GM19468 (cell line): ENCODE data around the gene OR6B3.
"Not testable (repeated sequence)": the region's sequence is repeated elsewhere in the genome, so short reads cannot be mapped to it uniquely, and the experiment has no call there.

Experiments
- ATAC-seq: cut with Tn5 transposase; IDR thresholded peaks from one replicate; pipeline ENCODE4 v1.9.1; 2021; ENCODE audit warnings: mild to moderate bottlenecking, moderate library complexity, moderate number of reproducible peaks; ENCODE audit not compliant: unreplicated experiment; ENCODE audit errors: extremely low read depth

The OR6B3 gene

DNA sequence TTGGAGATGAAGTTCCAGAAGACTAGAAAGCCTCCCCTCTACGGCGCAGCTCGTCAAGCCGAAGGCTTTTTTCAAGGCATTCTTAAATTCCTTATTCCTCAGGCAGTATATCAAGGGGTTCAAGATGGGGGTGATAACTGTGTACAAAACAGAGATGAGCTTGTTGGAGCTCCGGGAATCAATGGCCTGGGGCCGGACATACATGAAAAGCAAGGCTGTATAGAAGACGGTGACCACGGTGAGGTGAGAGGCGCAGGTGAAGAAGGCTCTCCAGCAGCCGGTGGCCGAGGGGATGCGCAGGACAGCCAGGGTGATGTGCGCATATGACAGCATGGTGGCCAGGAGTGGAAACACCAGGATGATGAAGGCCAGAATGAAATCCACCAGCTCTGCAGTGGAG lies 8.2 kb downstream of the OR6B3 start:
- no peak for ATAC-seq

DNA sequence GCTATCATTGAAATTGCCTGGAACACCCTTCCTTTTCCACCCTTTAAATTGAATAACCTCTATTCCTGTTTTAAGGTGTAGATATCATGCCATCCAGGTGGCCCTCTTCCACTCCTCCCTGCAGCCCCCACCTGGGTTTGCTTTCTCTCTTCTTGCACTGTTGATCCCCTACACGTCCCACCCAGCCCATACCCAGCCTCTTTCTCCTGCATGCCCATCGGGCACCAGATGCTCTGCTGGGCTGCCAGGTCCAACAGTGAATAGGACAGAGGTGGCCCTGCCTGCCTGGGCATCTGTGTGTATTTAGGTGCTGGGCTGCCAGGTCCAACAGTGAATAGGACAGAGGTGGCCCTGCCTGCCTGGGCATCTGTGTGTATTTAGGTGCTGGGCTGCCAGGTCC lies 9.2 kb downstream of the OR6B3 start:
- ATAC-seq: not testable (repeated sequence)

DNA sequence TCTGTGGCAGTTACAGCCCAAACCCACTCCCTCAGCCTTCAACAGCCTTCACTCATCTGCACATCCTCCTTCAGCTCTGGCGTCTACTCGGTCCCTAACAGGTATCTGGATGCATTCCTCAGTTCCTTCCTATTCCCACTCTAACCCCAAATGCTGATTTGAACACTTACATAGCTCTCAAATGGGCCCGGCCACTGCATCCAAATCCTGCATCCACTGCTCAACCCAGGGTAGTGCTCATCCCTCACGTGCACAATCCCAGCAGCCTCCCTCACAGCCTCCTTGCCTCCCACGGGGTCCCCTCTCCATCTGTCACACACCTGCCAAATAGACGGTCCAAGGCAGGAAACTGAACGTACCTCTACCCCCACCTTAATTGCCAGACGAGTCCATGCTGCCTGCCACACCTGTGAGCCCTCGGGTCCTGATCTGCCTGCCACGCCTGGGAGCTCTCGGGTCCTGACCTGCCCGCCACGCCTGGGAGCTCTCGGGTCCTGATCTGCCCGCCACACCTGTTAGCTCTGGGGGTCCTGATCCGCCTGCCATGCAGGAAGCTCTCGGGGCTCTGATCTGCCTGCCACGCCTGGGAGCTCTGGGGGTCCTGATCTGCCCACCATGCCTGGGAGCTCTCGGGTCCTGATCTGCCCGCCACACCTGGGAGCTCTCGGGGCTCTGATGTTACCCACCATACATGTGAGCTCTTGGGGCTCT lies 9.9 kb downstream of the OR6B3 start:
- no peak for ATAC-seq

DNA sequence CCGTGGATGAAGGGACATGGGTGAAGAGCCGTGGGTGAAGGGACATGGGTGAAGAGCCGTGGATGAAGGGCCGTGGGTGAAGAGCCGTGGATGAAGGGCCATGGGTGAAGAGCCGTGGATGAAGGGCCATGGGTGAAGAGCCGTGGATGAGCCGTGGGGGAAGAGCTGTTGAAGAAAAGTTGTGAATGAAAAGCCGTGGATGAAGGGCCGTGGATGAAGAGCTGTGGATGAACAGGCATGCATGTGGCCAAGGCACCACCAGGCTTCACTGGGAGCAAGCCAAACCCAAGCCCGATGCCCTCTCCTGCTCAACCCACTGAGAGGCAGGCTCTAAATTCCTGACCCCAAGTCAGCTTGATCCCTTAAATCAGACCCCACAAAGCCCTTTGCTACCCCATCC lies 10.6 kb downstream of the OR6B3 start:
- no peak for ATAC-seq

DNA sequence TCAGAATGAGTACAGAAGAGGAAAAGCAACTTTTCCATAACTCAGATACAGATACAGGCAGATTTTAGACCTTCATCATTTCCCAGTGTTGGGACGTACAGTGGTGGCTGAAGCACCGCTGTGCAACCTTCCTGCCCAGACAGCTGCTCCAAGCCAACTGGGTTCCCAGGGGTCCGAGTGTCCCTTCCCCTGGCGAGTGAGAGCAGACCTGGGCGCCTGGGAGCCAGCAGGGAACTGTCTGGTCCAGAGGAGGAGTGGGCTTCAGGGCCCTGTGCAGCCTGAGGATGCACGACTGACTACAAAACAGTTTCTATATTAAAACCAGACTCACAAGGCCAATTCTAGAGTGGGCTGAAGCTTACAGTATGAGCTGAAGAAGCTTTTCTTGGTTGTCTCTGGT lies 12.0 kb downstream of the OR6B3 start:
- ATAC-seq: no peak

DNA sequence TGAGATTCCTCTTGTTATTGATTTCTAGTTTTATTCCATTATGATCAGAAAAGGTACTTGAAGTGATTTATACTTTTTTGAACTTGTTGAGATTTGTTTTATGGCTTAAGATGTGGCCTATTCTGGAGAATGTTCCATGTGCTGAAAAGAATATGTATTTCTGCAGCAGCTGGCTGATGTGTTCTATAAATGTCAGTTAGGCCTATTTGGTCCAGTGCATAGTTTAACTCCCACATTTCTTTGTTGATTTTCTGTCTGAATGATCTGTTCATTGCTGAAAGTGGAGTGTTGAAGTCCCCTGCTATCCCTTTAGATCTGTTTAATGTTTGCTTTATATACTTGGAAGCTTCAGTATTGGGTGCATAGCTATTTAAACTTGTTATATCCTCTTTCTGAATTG lies 16.0 kb downstream of the OR6B3 start:
- ATAC-seq: no peak

DNA sequence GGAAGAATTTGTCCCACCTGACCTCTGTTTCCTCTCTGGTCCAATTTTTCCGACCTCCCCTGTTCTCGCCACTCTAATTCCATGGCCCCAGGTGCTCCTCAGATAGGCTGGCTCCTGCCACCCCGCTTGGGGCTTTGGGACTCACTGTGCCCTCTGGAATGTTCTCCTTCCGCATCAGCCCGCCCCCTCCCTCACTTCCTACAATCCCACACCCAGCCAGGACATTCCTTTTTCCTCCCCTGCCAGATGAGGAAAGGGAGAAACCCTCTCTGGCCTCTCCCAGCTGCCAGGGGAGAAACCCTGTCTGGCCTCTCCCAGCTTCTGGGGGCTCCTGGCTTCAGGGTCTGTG lies 20.0 kb downstream of the OR6B3 start:
- no peak for ATAC-seq

DNA sequence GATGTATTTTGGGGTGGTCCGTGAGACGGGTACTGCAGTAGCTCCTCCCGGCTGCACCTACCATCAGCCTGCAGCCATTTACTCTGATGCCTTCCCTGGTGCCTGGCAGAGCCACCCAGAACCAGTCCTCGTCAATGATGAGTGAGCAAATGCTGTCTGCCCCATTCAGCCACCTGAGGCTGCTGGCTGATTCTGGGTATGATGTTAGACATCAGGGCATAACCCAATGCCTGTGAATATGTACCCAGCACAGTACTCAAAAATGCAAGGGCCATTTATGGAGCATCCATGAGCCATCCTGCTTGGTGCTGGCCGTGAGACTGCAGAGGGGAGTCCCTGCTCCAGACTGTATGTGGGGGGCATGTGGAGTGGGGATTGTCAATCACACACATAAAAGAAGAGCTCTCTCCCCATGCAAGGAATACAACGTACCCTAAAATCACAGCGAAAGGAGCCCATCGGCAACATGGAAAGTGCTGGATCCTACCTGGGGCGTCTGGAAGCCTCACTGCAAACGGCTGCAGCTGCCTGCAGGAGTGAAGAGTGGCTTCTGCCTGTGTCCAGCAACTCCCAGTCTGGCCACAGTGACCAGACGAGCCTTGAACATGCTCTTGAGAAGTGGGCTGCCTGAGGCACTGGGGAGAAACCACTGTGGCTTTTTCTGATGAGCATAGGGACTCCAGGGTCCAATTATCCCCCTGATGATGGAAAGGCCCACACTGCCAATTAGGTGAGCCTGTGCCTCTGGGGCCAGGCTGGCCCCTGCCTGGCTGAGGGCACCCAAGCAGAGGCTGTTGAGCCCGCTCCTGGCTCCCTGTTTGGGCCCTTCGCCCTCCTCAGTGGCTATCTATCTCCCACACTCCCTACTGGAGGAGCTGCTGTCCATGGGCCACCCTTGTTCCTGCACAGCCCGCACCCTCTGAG lies 20.7 kb downstream of the OR6B3 start:
- ATAC-seq: no peak

DNA sequence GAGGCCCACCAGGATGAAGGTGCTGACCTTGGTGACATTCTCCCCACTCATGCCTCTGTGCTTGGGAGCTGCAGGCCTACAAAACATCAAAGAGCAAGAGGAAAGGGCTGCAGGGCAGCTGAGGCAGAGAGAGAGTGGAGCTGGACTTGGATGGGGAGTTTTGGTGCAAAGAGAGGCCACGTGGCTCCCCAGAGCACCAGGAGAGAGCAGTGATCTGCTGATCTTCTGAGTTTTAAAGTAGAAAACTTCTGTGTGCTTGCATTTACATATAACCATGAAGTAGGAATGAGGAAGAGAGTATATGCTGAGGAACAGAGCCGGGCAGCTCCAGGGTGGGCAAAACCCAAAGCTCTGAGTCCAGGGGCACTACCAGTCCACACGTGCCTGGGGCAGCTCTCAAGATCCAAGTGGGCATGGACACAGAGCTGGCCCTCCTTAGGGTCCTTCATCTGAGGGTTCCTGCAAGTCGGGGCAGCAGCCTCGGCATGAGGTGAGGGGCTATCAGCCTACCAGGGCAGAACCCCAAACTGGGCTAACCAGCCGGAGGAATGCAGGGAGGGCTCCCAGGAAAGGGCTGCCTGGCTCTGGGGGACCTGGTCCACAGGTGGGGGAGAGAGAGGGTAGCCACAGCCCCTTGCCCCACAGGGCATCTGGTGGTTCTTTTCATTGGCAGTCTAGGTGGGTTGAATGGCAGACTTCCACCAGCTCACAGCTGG lies 22.8 kb downstream of the OR6B3 start, which contains the start of gene OR6B2:
TSS of gene OR6B2 (minus strand) at position 51 of the 716 bp plus-strand sequence. CDS start at position 51, 0 bp downstream.
- ATAC-seq: no peak

DNA sequence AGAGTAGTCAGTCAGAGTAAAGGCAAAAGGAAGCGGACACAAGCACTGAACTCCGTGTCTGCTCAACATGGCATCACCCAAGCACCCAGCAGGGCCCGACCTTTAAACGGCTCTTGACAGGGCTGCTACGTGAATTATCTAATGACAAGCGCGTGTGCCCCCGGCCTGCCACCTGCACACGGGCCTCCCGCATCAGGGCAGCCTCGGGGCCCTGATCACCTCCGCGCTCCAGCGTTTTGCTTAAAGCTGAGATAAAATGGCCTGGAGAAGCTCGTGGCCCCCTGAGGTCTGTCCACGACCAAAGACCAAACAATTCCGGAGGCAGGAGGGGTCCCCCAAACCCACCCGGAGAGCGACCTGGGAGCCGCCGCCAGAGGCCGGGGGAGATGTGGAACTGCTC lies 28.6 kb downstream of the OR6B3 start:
- no peak for ATAC-seq

DNA sequence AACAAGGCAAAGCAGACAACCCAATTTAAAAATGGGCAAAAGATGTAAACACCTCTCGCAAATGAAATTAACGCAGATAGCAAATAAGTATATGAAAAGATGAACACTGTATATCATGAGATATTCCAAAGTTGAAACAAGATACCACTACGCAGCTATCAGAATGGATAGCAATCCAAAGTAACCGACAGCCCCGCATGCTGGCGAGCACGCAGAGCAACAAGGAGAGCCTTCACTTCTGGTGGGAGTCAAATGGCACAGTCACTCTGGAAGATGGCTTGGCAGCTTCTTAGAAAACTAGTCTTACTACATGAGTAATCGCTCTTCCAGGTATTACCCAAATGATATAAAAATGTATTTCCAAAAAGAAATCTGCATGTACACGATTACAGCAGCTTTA lies 29.5 kb downstream of the OR6B3 start:
- ATAC-seq: no peak

DNA sequence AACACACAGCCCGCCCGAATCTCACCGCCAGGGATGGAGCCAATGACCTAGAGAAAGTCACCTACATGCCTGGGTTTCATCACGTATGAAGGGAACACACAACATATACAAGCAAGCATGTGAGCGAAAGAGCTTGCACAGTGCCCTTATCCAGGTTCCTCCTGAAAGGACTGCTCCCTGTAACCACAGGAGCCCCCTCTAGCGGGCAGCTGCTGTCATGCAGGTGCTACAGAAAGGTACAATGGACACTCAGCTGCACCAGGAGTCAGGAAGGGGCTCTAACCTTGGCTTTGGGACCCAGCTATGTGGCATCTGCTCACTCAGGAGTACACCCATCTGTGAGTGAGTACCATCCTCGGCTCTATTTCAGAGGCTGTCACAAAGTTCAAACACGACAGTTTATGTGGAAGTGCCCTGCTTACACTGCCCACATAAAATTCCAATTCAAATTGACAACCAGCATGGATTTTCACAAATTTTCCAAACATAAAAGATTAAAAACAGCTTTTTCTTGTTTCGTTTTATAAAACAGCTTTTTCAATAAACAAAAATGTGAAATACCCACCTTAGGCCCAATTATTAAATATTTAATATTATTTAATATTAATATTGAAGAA lies 31.7 kb downstream of the OR6B3 start:
- no peak for ATAC-seq

DNA sequence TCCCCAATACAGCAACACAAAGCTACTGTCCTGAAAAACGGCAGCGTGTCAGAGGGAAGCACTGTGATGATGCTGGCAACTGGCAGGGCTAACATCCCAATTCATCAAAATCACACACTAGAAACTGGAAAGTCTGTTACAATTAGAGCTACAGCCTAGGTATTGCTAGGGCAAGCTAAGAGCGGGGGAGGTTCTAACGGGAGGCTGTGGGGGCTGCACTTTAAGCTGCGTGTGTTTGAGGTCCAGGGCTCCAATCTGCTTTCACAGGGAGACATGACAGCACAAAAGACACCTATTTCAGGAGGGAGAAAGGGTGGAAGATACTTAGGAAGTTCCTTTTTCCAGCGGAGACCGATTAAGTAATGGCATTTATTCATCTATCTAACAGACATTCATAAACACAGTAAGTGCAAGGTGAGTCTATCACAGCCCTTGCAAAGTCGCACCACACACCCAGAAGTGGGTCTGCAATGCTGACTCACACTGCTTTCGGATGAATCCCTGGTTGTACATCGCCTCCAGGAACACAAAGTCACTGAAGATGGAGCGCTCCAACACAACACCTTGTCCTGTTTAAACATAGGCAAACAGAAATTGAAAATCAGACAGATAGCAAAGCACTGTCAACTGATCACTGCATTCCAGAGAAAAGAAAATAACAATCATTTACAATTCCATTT lies 35.1 kb downstream of the OR6B3 start:
- ATAC-seq: no peak

DNA sequence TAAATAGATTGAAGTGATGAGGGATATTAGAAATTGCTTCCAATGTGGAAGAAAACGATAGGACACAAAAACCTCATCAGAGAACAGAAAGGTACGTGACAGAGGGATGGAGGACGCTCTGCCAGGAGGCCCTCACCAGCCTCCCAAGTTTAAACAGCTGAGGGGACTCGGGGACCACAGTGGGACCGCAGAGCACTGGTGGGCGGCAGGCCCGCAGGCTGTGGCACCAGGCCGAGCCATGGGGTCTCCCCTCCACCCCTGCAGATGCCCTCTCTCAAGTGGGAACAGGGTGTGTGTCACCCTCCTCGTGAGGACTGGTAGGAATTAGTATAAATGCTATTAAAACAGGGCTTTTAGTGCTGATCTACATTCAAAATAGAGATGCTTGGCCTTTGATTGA lies 39.0 kb downstream of the OR6B3 start:
- no peak for ATAC-seq

DNA sequence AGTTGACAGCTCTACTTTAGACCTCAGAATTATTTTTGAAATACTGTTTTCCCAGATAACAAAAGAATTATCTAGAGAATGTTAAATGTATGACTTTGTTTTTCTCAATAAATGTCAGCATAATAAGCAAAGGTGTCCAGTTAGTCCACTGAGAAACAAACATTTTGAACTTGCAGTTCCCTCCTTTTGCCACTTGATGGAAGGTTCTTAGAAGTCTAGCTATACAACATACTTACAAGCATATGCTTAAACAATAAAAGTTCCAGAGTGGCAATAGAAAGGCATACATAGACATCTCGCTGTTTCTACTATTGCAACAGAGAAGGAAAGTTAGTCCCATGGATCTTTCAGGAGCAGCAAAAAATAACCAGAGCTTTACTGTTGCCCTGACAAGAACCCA lies 40.0 kb downstream of the OR6B3 start:
- no peak for ATAC-seq

DNA sequence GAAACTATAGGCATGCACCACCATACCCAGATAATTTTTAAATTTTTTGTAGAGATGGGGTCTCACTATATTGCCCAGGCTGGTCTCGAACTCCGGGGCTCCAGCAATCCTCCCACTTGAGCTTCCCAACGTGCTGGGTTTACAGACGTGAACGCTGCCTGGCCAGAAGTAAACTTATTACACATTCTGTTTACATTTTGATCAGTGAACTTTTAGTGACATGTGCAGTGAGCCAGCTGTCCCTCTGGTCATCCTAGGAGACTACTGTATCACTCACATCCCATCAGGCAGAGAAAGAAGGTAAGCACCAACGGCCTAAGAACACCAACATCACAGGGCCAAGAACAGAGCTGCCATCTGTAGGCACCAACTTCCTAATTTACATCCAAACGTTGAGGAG lies 50.3 kb downstream of the OR6B3 start:
- ATAC-seq: no peak

DNA sequence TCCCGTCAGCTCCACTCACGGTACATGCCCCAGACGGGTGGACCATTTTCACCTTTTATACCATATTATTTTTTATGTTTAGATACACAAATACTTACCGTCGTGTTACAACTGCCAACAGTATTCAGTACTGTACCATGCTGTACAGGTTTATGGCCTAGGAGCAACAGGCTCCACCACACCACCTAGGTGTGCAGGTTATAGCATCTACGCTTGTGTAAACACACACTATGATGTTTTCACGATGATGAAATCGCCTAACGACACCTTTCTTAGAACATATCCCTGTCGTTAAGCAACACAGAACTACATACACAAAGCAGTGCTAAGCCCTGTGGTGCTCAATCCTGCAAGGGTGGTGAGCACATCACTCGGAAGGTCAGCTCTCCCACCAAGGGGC lies 52.6 kb downstream of the OR6B3 start:
- ATAC-seq: no peak

DNA sequence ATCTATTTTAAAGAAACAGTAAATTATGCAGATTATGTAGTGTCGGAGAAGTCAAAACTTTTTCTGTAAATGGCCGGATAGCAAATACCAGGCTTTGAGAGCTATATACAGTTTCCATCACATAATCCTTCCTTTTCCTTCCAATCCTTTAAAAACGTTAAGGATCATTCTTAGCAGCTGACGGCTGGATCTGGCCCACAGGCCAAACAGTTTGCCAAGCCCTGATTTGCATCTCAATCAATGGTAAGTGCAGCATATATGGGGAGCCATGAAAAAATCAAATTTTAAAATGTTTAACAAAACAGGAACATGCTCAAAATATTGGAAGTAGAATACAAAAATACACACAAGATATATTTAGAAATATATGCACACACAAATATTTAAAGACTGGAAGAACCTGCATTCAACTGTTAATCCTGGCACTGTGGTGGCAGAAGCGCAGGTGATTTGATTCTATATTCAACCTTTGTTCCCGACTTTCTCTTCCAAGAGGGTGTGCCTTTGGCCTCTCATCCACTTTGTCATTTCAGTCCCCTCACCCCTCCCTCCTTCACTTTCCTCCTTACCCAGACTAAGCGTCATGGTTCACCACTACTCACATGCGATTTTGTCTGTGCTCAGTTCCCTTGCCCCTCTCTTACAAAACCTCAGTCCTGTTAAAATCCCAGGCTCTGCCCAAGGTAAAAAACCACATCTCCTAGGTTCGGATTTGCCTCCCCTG lies 55.5 kb downstream of the OR6B3 start:
- ATAC-seq: no peak
